OCI-LY7 (cell line): ENCODE measurements around the gene MTHFD1L.

Source experiments
- EZH2phosphoT487 ChIP-seq: fragments of 200-600 bp; sonication (generic); IDR thresholded peaks from 2 replicates; pipeline ENCODE4 v1.6.1; 2018; ENCODE audit warnings: low read depth, borderline replicate concordance, mild to moderate bottlenecking, mixed run types, antibody characterized with exemption, low read length, moderate library complexity, mixed read lengths
- TF ChIP-seq, protein P1 (sequence below): fragments of 200-600 bp; sonication (generic); conservative IDR thresholded peaks from 2 replicates; pipeline ENCODE4 v1.5.1; 2014; ENCODE audit warnings: mild to moderate bottlenecking, antibody characterized with exemption, low read length, moderate library complexity, mixed read lengths

- TF ChIP-seq, protein P1, sequence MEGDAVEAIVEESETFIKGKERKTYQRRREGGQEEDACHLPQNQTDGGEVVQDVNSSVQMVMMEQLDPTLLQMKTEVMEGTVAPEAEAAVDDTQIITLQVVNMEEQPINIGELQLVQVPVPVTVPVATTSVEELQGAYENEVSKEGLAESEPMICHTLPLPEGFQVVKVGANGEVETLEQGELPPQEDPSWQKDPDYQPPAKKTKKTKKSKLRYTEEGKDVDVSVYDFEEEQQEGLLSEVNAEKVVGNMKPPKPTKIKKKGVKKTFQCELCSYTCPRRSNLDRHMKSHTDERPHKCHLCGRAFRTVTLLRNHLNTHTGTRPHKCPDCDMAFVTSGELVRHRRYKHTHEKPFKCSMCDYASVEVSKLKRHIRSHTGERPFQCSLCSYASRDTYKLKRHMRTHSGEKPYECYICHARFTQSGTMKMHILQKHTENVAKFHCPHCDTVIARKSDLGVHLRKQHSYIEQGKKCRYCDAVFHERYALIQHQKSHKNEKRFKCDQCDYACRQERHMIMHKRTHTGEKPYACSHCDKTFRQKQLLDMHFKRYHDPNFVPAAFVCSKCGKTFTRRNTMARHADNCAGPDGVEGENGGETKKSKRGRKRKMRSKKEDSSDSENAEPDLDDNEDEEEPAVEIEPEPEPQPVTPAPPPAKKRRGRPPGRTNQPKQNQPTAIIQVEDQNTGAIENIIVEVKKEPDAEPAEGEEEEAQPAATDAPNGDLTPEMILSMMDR = no peak
- no peak for TF ChIP-seq EZH2phosphoT487
Observed at GRCh38 chr6:151075930-151076555, 210.5 kb downstream of the MTHFD1L start.
